ENCODE data around the gene RELL2. TPM values are rescaled to one million over a fixed set of nuclear protein-coding genes. Genes with fewer than 3 reads are reported as not detected.
A peak's percentile ranks its signal among the peaks of the same experiment; 100 is the strongest.

RELL2 gene

GRCh38 chr5:141685591-141685990 is 48.8 kb downstream of the RELL2 start:
- no peak overlapping the region for H2BK120ac ChIP-seq (ENCODE audit: low read depth, low read length)
- H3K23ac ChIP-seq (ENCODE audit: low read length): no peak overlapping the region
- no peak overlapping the region for H3K56ac ChIP-seq (ENCODE audit: low read length)
- peaks cover 9% of the 10 kb centered on the region for H3K4me1 ChIP-seq (ENCODE audit: control insufficient read depth, low read depth, low read length)
- no peak overlapping the region for H2BK5ac ChIP-seq (ENCODE audit: low read length)
- H3K9ac ChIP-seq (ENCODE audit: low read length): no peak overlapping the region
- H4K8ac ChIP-seq (ENCODE audit: low read depth, low read length): no peak overlapping the region
- no peak overlapping the region for H4K5ac ChIP-seq (ENCODE audit: low read length)
- no peaks in the 10 kb centered on the region for H3K36me3 ChIP-seq (ENCODE audit: control insufficient read depth, insufficient read depth, low read length)
- no peak overlapping the region for H3K18ac ChIP-seq (ENCODE audit: low read length)
- no peak overlapping the region for H3K4me2 ChIP-seq (ENCODE audit: low read length)
- H3K4ac ChIP-seq (ENCODE audit: low read depth, low read length): no peak overlapping the region
- no peak overlapping the region for H3K4me3 ChIP-seq (ENCODE audit: low read length)
- no peaks in the 10 kb centered on the region for H3K27me3 ChIP-seq (ENCODE audit: insufficient read depth, low read length, poor library complexity)
- no peaks in the 10 kb centered on the region for H3K79me1 ChIP-seq (ENCODE audit: low read length)
- no peak overlapping the region for H2AK5ac ChIP-seq (ENCODE audit: low read length)
- H3K79me2 ChIP-seq (ENCODE audit: control insufficient read depth, insufficient read depth, low read length): no peaks in the 10 kb centered on the region
- no CpG with 5 or more reads among the region's 1 CpG for WGBS (ENCODE audit: extremely low coverage, insufficient coverage, low lambda C conversion rate)
- no peak overlapping the region for H2BK15ac ChIP-seq (replicated peaks; ENCODE audit: low read depth)
- H3K27ac ChIP-seq (ENCODE audit: low read depth, low read length): no peak overlapping the region
- DNase-seq: no peak

GRCh38 chr5:141686648-141687416 is 50.0 kb downstream of the RELL2 start:
- Histone ChIP-seq H3K9ac (ENCODE audit: low read length) (no peak overlapping the region), H2AK5ac (ENCODE audit: low read length) (peak overlapping the region; percentile 65), H3K36me3 (ENCODE audit: control insufficient read depth, insufficient read depth, low read length) (no peaks in the 10 kb centered on the region), H3K4me1 (ENCODE audit: control insufficient read depth, low read depth, low read length) (peaks cover 5% of the 10 kb centered on the region), H3K23ac (ENCODE audit: low read length) (peak overlapping the region; percentile 71), H3K4me3 (ENCODE audit: low read length) (no peak overlapping the region), H3K27ac (ENCODE audit: low read depth, low read length) (peak overlapping the region; percentile 76), H3K56ac (ENCODE audit: low read length) (peak overlapping the region; percentile 68), H3K79me2 (ENCODE audit: control insufficient read depth, insufficient read depth, low read length) (no peaks in the 10 kb centered on the region), H2BK15ac (replicated peaks; ENCODE audit: low read depth) (no peak overlapping the region), H2BK5ac (ENCODE audit: low read length) (peak overlapping the region; percentile 84), H3K18ac (ENCODE audit: low read length) (no peak overlapping the region), H2BK120ac (ENCODE audit: low read depth, low read length) (no peak overlapping the region), H3K4me2 (ENCODE audit: low read length) (no peak overlapping the region), H3K79me1 (ENCODE audit: low read length) (no peaks in the 10 kb centered on the region), H3K27me3 (ENCODE audit: insufficient read depth, low read length, poor library complexity) (no peaks in the 10 kb centered on the region), H3K4ac (ENCODE audit: low read depth, low read length) (peak overlapping the region; percentile 27), H4K5ac (ENCODE audit: low read length) (no peak overlapping the region), H4K8ac (ENCODE audit: low read depth, low read length) (no peak overlapping the region)
- WGBS (ENCODE audit: extremely low coverage, insufficient coverage, low lambda C conversion rate): no CpG with 5 or more reads among the region's 3 CpGs
- DNase-seq: peak; percentile 95

Small RNA genes within 50 kb of the gene (small RNA-seq; reads per million reads assigned to genes)
- not detected for gene RPS27AP10 (ENCODE audit: insufficient read depth)

All from mesendoderm (in vitro differentiated cells).